Measurements from ENCODE around the gene CEP85L. TPM values are rescaled to one million over a fixed set of nuclear protein-coding genes. Genes with fewer than 3 reads are reported as not detected.
A peak's percentile ranks its signal among the peaks of the same experiment; 100 is the strongest.

Gene CEP85L
- total RNA-seq, 1 donor from 2014 or later = 14.3 TPM

GRCh38 chr6:118661831-118662230 is 10.4 kb upstream of the CEP85L start:
- no peak for DNase-seq (ENCODE audit: low read depth in 2 of 2)

GRCh38 chr6:118660218-118660569 is 8.8 kb upstream of the CEP85L start:
- DNase-seq (ENCODE audit: low read depth in 2 of 2) = peak; percentile 4 to 56

- DNase-seq (ENCODE audit: low read depth in 2 of 2) = no peak
Observed at GRCh38 chr6:118659513-118660217, 8.3 kb upstream of the CEP85L start.

- no peak for DNase-seq (ENCODE audit: low read depth in 2 of 2)
Observed at GRCh38 chr6:118656847-118657451, 5.6 kb upstream of the CEP85L start.

DNA sequence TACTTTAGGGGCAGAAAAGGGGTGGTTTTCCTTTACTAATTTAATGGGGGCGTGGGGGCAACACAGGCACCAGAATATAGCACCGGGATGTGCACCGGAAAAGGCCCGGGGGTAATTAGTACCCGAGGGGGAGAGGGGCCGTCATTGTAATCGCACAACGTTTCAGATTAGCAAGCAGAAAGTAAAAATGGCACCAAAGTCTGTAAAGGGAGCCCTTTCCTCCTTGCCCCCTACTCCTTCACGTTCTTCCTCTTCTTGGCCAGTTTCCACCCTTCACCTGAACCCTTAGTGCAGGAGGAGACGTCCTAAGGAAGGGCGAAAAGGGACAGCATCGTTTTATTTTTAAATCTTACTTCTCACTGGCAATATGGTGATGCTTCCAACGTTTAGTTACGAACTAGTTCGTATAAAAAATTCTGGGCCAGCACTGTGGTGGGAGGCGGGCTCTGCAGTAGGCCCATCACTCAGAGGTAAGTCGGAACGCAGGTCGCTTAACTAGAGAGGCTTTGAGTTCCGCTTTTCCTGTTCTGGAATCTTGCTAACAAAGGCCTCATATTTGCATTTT is 742 bp upstream of the CEP85L start:
- DNase-seq (ENCODE audit: low read depth in 2 of 2) = no peak

GRCh38 chr6:118650582-118651281 is 659 bp downstream of the CEP85L start:
- peak in 1 of 2 donors; percentile 26 for DNase-seq (ENCODE audit: low read depth in 2 of 2)

- DNase-seq (ENCODE audit: low read depth in 2 of 2) = peak; percentile 62 to 67
Observed at GRCh38 chr6:118649918-118650581, 1.3 kb downstream of the CEP85L start.

DNA sequence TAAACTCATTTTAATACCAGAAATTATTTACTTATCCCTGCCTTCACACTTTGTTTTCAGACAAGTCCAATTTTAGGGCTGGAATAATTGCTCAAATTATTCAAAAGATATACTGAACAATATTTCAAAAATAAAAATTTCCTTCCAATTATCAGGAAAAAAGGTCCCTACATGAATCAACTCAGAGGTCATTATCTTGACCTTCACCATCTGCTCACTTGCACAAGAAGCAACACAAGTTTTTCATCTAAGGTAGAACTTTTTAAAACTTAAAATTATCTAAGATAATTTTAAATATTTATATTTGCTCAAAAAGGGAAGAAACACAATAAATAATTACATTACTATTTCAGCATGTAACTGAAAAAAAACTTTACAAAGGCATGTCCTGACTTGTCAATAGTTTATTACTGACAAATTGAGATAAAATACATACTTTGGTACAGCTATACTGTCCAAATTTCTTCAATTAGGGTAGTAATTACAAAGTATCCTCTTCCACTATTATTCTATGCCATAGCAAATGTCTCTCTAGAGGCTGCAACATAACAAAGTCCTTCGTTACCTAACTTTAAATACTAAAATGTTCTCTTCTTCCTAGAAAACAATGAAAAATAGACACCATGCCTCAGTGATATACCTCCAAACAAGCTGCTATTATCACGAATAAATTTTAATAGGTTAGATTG is 2.4 kb downstream of the CEP85L start:
- DNase-seq (ENCODE audit: low read depth in 2 of 2) = no peak

DNA sequence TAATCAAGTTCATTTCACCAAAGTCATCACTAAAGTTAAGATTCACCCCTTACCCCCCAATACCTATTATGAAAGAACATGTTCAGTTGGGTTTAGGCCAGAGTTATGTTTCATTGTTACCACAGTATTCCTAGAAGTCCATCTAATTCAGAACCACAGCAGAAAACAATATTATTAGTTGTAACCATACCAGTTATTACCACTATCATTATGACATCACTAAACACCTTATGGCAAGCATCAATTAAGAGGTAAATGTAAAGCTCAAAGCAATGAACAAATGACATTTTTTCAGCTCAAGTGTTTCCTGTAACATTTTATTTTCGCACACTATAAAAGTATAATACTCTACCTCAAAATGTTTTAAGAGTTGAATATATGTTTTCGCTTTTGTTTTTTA is 4.4 kb downstream of the CEP85L start:
- DNase-seq (ENCODE audit: low read depth in 2 of 2) = no peak

GRCh38 chr6:118645395-118645794 is 6.0 kb downstream of the CEP85L start:
- no peak for DNase-seq (ENCODE audit: low read depth in 2 of 2)

DNA sequence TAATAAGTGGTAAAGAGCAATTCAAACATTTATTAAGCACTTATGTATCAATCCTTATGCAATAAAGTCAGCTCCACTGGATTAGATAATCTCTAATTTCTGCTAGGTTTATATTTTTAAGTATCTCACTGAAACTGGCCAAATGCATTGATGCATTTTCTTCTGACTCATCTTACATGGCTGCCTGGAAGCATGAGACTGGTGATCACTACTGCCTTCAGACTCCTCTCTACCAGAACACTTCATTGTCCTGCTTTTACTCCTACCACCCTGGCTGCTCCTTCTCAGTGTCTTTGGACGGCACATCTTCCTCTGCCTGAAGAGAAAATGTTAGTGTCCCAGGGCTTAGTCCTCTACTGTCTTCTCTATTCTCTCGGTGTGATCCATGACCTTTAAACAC is 7.4 kb downstream of the CEP85L start:
- no peak for DNase-seq (ENCODE audit: low read depth in 2 of 2)

- no peak for DNase-seq (ENCODE audit: low read depth in 2 of 2)
Observed at GRCh38 chr6:118641042-118641441, 10.3 kb downstream of the CEP85L start.

GRCh38 chr6:118639054-118639964 is 12.1 kb downstream of the CEP85L start:
- no peak for DNase-seq (ENCODE audit: low read depth in 2 of 2)

DNA sequence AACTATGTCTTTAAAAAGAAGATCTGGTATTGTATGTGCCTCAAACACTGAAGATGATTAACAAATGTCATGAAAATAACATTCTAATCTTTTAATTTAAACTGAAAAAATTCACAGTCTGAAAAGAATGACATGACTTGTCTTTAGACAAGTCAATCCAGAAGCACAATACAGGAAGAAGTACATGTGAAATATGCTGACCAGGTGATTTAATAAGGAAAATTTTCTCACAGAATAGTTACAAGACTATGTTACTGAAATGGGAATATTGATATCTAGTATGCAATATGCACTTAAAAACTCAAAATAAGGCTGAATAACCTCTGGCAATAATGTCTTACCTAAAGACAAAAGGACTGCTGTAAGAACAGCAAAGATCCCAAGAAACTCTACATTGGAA is 13.1 kb downstream of the CEP85L start:
- no peak for DNase-seq (ENCODE audit: low read depth in 2 of 2)

GRCh38 chr6:118635909-118636735 is 15.3 kb downstream of the CEP85L start:
- no peak for DNase-seq (ENCODE audit: low read depth in 2 of 2)

DNA sequence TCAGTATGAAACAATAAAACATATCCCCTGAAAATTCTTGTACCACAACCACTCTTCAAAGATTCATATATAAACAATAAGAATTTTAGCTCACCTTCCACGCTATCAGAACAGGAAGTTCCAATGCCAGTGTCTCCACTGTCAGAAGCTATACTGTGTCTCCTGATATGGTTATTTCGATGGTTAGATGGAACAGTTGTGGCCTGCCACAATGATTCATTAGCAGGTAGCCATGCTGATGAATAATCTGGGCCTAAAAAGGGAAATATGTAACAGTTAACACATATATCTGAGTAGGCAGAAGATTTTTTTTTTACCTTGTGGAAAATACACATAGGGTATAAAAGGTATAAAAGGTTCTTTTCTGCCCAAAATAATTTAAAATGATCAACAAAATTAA is 19.0 kb downstream of the CEP85L start:
- DNase-seq (ENCODE audit: low read depth in 2 of 2) = no peak

DNA sequence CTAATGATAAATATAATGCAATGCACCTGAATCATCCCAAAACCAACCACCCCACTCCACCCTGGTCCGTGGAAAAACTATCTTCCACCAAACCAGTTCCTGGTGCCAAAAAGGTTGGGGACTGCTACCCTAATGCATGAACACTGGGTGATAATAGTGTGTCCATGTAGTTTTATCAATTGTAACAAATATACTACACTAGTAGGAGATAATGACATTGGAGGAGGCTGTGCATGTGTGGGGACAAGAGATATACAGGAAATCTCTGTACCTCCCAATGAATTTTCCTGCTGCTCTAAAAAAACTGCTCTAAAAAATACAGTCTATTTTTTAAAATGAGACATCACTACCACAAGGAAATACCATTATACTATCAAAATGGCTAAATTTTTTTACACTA is 20.5 kb downstream of the CEP85L start:
- no peak for DNase-seq (ENCODE audit: low read depth in 2 of 2)

- no peak for DNase-seq (ENCODE audit: low read depth in 2 of 2)
Observed at GRCh38 chr6:118630067-118630466, 21.3 kb downstream of the CEP85L start.

GRCh38 chr6:118627724-118628123 is 23.7 kb downstream of the CEP85L start:
- DNase-seq (ENCODE audit: low read depth in 2 of 2) = no peak
